ENCODE measurements around the gene AOX1. TPM values are rescaled to one million over a fixed set of nuclear protein-coding genes. Genes with fewer than 3 reads are reported as not detected.
A peak's percentile ranks its signal among the peaks of the same experiment; 100 is the strongest.
"Not testable (repeated sequence)": the region's sequence is repeated elsewhere in the genome, so short reads cannot be mapped to it uniquely, and the experiment has no call there.

Gene AOX1
- total RNA-seq, 4 donors from 2014 or later: 13.8 to 52.6 (median 33.8) TPM

DNA sequence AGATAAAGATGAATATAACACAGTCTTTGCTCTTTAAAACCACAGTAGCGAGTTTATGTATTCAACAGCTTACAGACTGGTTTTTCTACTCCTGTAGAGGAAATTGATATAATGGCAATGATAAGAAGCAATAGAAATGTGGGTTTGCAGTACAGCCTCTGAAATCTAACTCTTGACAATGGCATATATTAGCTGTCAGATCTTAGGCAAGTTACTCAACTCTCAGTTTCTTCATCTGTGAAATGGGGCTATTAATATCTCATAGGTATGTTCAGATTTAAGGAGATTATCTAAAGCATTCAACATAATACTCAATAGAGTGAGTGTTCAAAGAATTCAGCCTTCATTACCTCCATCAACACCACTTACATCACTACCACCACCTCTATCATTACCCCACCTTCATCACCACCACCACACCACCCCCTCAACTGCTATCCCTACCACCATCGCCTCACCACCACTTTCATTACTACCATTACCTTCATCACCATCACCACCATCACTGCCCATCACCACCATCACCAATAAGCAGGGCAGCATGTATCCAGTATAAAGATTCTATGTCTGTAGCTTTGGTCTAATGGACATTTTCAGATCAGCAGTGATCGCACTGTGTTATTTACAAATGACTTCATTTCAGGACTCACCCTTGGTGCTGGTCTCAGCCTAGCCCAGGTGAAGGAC lies 22.7 kb downstream of the AOX1 start:
- Histone ChIP-seq H3K27ac (no peak overlapping the region), H3K9me3 (no peaks in the 10 kb centered on the region), H3K36me3 (no peaks in the 10 kb centered on the region), H3K4me1 (no peaks in the 10 kb centered on the region), H3K27me3 (no peaks in the 10 kb centered on the region), H3K4me3 (no peak overlapping the region)
- intact Hi-C loops (cut with DNase I; ENCODE audit: low total_unique reads): no loop called here
- no peak for DNase-seq
- no peak for TF ChIP-seq POLR2A (IDR thresholded peaks at IDR 0.05)
- TF ChIP-seq, protein P1, sequence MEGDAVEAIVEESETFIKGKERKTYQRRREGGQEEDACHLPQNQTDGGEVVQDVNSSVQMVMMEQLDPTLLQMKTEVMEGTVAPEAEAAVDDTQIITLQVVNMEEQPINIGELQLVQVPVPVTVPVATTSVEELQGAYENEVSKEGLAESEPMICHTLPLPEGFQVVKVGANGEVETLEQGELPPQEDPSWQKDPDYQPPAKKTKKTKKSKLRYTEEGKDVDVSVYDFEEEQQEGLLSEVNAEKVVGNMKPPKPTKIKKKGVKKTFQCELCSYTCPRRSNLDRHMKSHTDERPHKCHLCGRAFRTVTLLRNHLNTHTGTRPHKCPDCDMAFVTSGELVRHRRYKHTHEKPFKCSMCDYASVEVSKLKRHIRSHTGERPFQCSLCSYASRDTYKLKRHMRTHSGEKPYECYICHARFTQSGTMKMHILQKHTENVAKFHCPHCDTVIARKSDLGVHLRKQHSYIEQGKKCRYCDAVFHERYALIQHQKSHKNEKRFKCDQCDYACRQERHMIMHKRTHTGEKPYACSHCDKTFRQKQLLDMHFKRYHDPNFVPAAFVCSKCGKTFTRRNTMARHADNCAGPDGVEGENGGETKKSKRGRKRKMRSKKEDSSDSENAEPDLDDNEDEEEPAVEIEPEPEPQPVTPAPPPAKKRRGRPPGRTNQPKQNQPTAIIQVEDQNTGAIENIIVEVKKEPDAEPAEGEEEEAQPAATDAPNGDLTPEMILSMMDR (IDR thresholded peaks at IDR 0.05): no peak

DNA sequence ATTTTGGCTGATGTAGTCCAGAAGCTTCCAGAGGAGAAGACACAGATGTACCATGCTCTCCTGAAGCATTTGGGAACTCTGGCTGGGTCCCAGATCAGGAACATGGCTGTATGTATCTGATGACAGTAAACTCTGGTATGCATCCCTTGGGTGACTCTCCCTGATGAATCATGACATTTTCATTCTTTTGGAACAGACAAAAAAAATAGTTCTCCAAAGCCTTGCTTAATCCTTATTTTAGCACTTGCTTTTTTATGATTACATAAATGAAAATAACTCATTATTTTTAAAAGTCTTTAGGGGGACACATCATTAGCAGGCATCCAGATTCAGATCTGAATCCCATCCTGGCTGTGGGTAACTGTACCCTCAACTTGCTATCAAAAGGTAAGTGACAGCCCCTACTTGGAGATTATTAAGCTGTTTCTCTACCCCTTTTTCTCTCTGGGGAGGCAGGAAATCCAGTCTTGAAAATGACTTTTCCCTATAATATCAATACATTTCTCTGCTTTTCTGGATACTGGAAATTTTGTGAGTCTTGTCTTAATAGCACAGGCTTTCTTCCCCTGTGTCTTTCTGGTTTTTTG lies 23.3 kb downstream of the AOX1 start:
- intact Hi-C loops (cut with DNase I; ENCODE audit: low total_unique reads): no loop called here
- TF ChIP-seq POLR2A (IDR thresholded peaks at IDR 0.05): no peak
- TF ChIP-seq, protein P1 (IDR thresholded peaks at IDR 0.05): no peak
- Histone ChIP-seq H3K27me3 (no peaks in the 10 kb centered on the region), H3K27ac (no peak overlapping the region), H3K4me1 (no peaks in the 10 kb centered on the region), H3K4me3 (no peak overlapping the region), H3K9me3 (no peaks in the 10 kb centered on the region), H3K36me3 (no peaks in the 10 kb centered on the region)
- peak in 1 of 2 donors; percentile 28 for DNase-seq

DNA sequence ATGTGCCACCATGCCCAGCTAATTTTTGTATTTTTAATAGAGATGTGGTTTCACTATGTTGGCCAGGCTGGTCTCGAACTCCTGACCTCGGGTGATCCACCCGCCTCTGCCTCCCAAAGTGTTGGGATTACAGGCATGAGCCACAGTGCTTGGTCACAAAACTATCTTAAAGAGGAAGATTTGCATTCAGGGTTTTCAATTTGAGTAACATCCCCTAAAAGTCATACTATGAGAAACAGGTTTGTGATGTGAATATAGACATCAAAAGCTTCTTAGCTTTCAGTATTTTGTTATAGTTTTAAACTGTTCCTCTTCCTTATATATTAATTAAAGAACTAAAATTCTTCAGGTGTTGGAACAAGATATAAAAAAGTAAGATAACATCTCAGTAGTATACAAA lies 24.4 kb downstream of the AOX1 start:
- not testable (repeated sequence) for H3K27ac ChIP-seq, H3K36me3 ChIP-seq

DNA sequence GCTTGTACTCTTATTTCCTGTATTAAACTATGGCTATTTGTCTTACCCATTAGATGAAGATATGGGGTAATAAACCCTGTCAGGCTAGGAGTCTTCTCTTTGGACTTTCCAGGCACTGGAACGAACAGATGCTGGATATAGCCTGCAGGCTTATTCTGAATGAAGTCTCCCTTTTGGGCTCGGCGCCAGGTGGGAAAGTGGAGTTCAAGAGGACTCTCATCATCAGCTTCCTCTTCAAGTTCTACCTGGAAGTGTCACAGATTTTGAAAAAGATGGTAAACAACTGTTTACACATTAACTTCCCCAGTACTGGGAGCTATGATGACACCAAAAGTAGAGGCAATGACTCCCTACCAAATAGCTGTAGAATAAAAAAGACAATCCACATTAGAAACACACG lies 27.9 kb downstream of the AOX1 start:
- Histone ChIP-seq H3K36me3 (no peaks in the 10 kb centered on the region), H3K27ac (no peak overlapping the region), H3K4me1 (no peaks in the 10 kb centered on the region), H3K4me3 (no peak overlapping the region), H3K9me3 (no peaks in the 10 kb centered on the region), H3K27me3 (no peaks in the 10 kb centered on the region)
- intact Hi-C loops (cut with DNase I; ENCODE audit: low total_unique reads): no loop called here
- no peak for TF ChIP-seq POLR2A (IDR thresholded peaks at IDR 0.05)
- TF ChIP-seq, protein P1 (IDR thresholded peaks at IDR 0.05): no peak
- no peak for DNase-seq

More for the DNA sequence above, 24.4 kb downstream of the AOX1 start:
- DNase-seq; H3K4me1 ChIP-seq; H3K27me3 ChIP-seq; intact Hi-C loops (cut with DNase I; ENCODE audit: low total_unique reads); H3K9me3 ChIP-seq; H3K4me3 ChIP-seq: not testable (repeated sequence)

DNA sequence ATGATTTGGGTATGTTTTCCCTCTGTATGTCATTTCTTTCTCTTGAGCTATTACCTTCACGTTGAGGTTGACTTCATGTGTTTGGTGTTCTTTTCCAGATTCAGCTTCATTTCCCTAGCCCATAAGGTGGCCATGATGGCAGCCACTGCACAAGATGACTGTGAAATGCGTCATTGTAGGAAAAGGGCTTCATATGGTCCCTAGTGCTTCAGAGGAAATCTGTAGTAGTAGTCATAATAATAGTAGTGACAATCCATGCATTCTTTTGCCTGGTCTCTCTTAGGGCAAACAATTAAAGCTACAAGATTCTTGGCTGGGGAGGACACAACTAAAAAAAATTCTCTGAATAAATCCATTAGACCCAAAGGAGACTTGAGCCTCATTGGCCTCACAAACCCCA lies 28.4 kb downstream of the AOX1 start:
- Histone ChIP-seq H3K9me3 (no peaks in the 10 kb centered on the region), H3K36me3 (no peaks in the 10 kb centered on the region), H3K27ac (no peak overlapping the region), H3K4me1 (no peaks in the 10 kb centered on the region), H3K27me3 (no peaks in the 10 kb centered on the region), H3K4me3 (no peak overlapping the region)
- intact Hi-C loops (cut with DNase I; ENCODE audit: low total_unique reads): no loop called here
- TF ChIP-seq POLR2A (IDR thresholded peaks at IDR 0.05): no peak
- TF ChIP-seq, protein P1 (IDR thresholded peaks at IDR 0.05): no peak
- DNase-seq: no peak

Measured in uterus (tissue), 4 donors.